G401 (cell line): ENCODE results near the gene SDC1. TPM values are rescaled to one million over a fixed set of nuclear protein-coding genes. Genes with fewer than 3 reads are reported as not detected.

ENCODE experiments used
- DNase-seq: peaks from one replicate; pipeline ENCODE4 v3.0.0-alpha.2; 2015; ENCODE audit warnings: low spot score
- in situ Hi-C: cut with HindIII; loops from 2 replicates; pipeline ENCODE4 v1.10.0; 2016; ENCODE audit warnings: low sequenced_read_pairs, mixed read lengths
- total RNA-seq: library from RNA; depleted of rRNA; stranded (reverse); fragments of >200 nt; shearing (Covaris generic); gene quantifications from 2 replicates; pipeline ENCODE4 v1.2.3, GENCODE V29; 2014

The SDC1 gene
- total RNA-seq, 1 experiment from 2014 or later = 45.5 TPM

DNA sequence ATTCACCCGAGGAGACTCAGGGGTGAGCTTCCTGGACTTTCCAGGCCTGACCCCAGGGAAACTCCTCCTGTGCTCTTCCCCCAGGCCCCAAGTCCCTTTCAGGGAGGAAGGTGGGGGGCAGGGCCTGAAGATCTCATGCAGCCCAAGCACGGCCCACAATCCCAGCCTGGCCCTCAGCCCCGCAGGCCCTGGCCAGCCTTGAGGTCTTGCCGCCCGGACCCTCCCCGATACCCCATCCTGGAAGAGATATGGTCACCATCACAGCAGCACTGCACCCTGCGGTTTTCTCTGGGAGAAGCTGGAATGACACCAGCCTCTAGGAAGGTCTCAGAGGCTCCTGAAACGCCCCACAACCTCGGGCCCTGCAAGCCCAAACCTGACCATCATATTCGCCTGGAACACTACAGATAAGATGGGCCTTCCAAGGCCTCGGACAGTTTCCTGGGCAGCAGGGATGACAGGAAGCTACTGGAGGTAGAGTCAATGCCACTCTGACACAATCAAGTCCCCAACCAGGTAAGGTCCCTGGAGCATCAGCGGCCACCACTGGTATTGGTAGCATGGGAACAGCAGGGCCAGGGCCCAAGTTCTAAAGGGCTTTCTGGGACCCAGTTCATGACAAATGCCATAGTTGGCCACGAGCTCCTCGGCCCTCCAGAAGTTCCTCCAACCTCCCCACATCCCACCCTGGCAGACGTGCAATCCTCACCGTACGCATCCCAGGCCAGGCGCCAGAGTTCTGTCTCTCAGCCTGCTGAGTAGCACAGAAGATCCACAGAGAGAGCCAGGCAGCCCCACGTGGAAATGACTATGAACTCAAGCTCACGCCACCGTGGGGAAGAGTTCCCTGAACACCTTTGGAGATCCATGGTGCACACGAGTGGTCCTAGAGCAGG is 8.6 kb downstream of the SDC1 start:
- in situ Hi-C loops = no loop called here
- DNase-seq = no peak

GRCh38 chr2:20215183-20216040 is 9.5 kb downstream of the SDC1 start:
- DNase-seq = no peak
- in situ Hi-C loops = no loop called here

DNA sequence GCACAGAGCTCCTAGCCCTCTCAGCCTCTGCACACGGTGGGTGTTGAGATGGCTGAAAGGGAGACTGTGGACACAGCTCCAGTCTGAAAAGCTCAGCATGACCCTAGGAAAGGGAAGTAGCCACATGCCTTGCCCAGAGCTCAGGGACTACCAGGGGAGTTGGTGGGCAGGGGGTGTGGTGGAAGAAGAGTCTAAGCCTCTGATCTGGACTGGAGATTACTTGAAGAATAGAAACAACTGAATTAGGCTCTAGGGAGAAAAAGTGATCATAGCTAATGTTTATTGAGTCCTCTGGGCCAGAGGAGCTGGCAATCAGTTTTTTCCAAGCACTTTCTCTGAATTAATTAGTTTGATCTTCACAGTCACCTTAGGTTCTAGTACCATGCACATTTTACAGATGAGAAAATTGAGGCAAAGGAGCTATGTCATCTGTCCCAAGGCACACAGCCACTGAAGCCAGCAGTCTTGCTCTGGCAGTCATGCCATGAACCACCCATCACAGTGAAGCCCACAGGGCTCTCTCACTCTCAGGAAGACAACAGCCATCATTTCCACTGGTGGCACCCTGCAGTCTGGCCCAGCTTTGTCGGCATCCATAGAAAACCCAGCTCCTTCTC is 10.3 kb downstream of the SDC1 start:
- DNase-seq = no peak
- in situ Hi-C loops = no loop called here

- in situ Hi-C loops = no loop called here
These were observed 11.0 kb downstream of the SDC1 start for GRCh38 chr2:20213651-20214565.

GRCh38 chr2:20212871-20213503 is 11.9 kb downstream of the SDC1 start:
- DNase-seq = no peak
- in situ Hi-C loops = no loop called here

More at GRCh38 chr2:20213651-20214565, 11.0 kb downstream of the SDC1 start:
- no peak for DNase-seq

- in situ Hi-C loops = no loop called here
- no peak for DNase-seq
These were observed 12.5 kb downstream of the SDC1 start for GRCh38 chr2:20212459-20212870.

DNA sequence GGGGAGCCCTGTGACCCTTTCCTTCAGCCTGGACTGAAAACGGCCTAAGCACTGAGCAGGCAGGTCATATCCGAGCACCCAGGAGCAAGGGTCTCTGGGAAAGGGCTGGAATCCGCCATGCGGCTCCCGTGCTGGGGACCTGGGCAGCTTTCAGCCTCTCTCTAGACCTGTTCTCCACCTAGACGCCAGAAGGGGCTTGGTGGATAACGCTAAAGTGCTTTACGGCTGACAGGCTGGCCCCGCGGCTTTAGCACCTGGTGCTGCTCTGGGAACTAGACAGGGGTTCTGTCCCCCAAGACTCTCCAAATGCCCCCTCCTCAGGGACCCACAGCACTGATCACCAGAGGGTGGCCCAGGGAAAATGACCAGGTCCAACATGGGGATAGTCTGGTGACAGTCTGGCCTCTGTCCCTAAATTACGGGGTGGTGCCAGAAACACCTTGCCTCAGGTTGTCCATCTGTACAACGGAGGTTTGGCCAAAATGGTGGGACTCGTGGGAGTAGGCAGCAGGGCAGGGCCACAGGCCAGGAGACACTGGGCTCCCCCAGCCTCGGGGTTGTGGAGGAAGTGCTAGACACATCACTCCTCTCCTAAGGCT is 13.0 kb downstream of the SDC1 start:
- in situ Hi-C loops = no loop called here
- DNase-seq = no peak

- in situ Hi-C loops = no loop called here
- DNase-seq = no peak
These were observed 13.5 kb downstream of the SDC1 start for GRCh38 chr2:20211420-20211819.

DNA sequence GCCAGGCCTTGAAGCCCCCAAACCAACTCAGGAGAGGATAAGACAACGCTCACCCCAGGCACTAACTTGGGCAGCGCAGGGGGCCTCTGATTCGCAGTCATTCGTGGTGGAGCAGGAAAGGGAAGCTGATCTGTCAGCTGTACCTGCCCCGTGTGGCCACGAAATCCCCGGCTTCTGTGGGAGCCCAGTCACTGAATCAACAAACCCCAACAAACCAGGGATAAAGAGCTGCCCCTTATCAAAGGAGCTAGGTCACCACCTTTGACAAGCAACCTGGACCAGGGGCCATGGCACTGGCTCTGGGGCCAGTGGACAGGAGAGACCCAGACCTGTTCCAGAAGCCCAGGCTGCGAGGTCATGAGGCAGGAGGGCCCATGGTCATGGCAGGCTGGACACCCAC is 14.5 kb downstream of the SDC1 start:
- DNase-seq = no peak
- in situ Hi-C loops = no loop called here

DNA sequence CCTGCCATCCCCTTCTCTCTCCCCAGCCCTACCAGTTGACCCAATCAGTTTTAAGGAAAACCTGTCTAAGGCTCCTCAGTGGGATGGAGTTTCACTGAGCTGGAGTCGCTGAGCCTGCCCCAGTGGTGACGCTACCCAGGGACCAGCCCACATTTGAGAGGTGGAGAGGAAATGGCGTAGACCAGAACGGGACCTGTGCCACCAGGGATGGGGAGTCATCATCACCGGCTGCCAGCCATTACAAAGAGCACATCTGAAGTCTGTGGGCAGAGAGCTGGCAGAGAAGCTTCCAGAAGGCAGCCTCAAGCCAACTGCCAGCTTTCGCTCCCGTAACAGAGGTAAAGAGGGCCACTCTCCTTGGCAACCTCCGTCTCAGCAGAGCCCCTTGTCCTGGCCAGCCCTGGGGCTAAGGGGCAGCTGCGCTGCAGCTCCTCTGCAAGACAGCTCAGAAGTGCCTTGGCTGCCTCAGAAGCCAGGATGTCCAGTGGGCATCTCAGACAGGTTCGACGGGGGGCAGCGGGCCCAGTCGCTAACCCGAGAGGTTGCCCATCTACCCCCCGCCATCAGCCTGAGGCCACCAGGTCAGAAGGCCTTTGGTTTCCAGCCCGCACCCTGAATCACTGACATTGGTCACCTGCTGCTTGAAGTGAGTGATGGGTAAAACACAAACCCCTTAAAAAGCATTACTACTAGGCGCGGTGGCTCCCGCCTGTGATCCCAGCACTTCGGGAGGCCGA is 15.4 kb downstream of the SDC1 start:
- in situ Hi-C loops = no loop called here
- no peak for DNase-seq

DNA sequence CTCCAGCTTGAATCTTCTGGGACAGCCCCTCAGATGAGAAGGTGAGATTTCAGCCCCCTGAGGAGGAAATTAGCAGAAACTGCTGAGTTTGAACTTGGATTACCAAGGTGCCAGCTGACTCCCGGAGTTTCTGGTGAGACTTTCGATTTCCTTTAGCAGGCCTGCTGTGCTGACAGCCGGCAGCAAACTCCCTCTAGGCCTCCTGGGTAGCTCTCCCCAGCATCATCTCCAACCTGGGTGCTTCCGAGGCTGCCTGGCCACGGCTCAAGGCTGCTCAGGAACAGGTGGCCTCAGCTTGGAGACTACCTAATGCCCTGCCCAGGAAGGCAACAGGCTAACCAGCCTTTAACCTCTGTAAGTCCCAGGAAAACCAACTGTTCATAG is 16.5 kb downstream of the SDC1 start:
- in situ Hi-C loops = no loop called here
- no peak for DNase-seq

DNA sequence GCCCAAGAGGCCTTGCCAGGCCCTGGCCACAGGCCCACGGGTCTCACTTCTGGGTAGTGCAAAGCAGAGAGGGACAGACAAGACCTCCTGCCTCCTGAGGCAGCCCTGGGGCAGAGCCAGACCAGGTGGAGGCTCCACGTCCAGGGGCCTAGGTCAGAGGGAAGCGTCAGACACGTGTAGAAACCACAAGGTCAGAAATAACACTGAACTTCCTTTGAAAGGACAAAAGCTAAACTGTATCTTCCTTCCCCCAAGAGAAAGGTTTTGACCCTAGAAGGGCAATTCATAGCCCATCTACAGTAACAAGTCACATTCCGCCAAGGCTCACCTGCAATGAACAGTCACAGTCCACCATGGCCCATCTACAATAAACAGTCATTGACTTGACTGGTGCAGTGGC is 17.9 kb downstream of the SDC1 start:
- DNase-seq = no peak
- in situ Hi-C loops = no loop called here

GRCh38 chr2:20205915-20206524 is 18.9 kb downstream of the SDC1 start:
- DNase-seq = no peak
- in situ Hi-C loops = no loop called here

DNA sequence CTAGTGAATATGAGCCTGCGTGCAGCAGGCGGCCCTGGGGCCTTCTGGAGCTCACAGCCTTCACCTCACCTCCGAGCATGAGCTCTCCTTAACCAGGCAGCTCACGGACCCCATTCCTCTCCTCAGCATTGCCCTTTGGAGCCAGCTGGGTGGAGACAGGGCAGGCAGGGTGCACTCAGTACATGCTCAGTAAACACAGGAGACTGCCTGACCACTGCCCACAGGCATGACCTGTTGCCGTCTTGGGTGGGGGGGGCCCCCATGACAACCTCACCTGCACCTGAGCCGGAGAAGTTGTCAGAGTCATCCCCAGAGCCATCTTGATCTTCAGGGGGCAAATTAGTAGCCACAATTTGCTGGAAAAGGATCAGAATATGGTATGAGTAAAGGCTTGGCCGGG is 19.9 kb downstream of the SDC1 start:
- no peak for DNase-seq
- in situ Hi-C loops = no loop called here

DNA sequence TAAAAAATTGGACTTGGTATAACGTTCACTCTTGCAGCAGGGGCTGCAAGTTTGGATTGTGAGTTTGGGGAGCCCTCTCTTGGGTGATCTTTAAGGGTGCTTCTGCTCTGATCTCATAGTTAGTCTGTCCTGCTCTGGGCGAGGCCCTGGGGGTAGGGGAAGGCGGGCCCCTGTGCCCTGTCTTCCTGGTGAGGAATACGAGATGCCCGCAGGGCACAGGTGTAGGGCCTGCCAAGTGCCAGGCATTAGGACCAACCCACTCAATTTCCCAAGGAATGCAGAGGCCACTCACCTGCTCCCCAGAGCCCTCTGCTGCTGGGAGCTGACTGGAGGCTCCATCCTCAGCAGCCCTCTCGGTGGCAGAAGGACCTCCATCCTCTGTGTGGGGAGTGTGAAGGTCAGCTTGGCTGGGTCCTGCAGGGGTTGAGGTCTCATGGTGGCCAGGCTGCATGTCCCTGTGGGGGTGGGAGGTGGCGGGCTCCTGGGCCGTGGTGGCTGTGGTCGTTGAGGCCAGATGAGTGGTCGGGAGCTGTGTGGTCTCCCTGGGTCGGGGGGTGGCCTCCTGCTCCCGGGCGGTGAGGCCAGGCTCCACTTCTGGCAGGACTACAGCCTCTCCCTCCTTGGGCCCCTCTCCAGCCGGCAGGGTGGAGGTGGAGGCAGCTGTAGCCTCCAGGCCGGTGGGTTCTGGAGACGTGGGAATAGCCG is 21.3 kb downstream of the SDC1 start:
- no peak for DNase-seq
- in situ Hi-C loops = no loop called here

DNA sequence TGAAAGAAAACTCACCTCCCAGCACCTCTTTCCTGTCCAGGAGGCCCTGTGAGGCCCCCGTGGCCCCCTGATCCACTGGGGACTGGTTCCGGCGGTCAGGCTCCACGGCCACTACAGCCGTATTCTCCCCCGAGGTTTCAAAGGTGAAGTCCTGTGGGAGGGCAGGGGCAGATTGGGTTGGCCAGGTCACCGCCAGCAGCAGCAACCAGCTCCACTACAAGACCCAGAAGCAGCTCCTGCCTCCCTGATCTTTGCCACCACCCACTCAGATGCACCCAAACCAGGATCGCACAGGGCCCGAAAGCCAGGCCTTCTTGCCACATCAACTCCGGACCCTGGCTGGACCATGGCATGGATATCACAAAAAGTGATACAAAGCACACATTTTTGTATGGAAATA is 21.9 kb downstream of the SDC1 start:
- in situ Hi-C loops = no loop called here
- DNase-seq = no peak
